Measurements from ENCODE around the gene LSR.
"Not testable (repeated sequence)": the region's sequence is repeated elsewhere in the genome, so short reads cannot be mapped to it uniquely, and the experiment has no call there.

Gene LSR

GRCh38 chr19:35217649-35217990 lies 31.2 kb upstream of the LSR start:
- DNase-seq, result no peak

- DNase-seq, result no peak
Observed at GRCh38 chr19:35219008-35219407, 29.8 kb upstream of the LSR start.

GRCh38 chr19:35220315-35220921 lies 28.4 kb upstream of the LSR start:
- no peak for DNase-seq

- DNase-seq, result not testable (repeated sequence)
Observed at GRCh38 chr19:35220973-35221590, 27.7 kb upstream of the LSR start.

- no peak for DNase-seq
Observed at GRCh38 chr19:35222373-35223015, 26.3 kb upstream of the LSR start.

GRCh38 chr19:35223084-35223790 lies 25.6 kb upstream of the LSR start:
- DNase-seq, result no peak

GRCh38 chr19:35223862-35224505 lies 24.8 kb upstream of the LSR start:
- no peak for DNase-seq

GRCh38 chr19:35224681-35225571 lies 23.9 kb upstream of the LSR start:
- no peak for DNase-seq

- no peak for DNase-seq
Observed at GRCh38 chr19:35225951-35226350, 22.9 kb upstream of the LSR start.

- no peak for DNase-seq
Observed at GRCh38 chr19:35226748-35227147, 22.1 kb upstream of the LSR start.

- DNase-seq, result no peak
Observed at GRCh38 chr19:35228177-35228930, 20.4 kb upstream of the LSR start, which contains the start of gene FAM187B. Gene FAM187B (minus strand): TSS chr19:35228739. CDS start chr19:35228680, 59 bp downstream.

- no peak for DNase-seq
Observed at GRCh38 chr19:35229601-35230000, 19.2 kb upstream of the LSR start.

GRCh38 chr19:35231956-35232645 lies 16.7 kb upstream of the LSR start:
- DNase-seq, result no peak

- DNase-seq, result no peak
Observed at GRCh38 chr19:35232912-35233311, 15.9 kb upstream of the LSR start.

- DNase-seq, result no peak
Observed at GRCh38 chr19:35236638-35237400, 12.0 kb upstream of the LSR start.

- not testable (repeated sequence) for DNase-seq
Observed at GRCh38 chr19:35239597-35239996, 9.2 kb upstream of the LSR start.

GRCh38 chr19:35240327-35240726 lies 8.5 kb upstream of the LSR start:
- DNase-seq, result no peak

GRCh38 chr19:35241417-35241816 lies 7.4 kb upstream of the LSR start:
- DNase-seq, result no peak

GRCh38 chr19:35246466-35247092 lies 2.2 kb upstream of the LSR start:
- no peak for DNase-seq
